ENCODE data around the gene ITGB1. TPM values are rescaled to one million over a fixed set of nuclear protein-coding genes. Genes with fewer than 3 reads are reported as not detected.

The ITGB1 gene
- total RNA-seq, 1 donor from 2014 or later = 263 TPM

GRCh38 chr10:32987172-32987571, 29.1 kb upstream of the ITGB1 start:
- no peaks in the 10 kb centered on the region for H3K27me3 Mint-ChIP-seq (ENCODE audit: unreplicated experiment)
- H3K9me3 Mint-ChIP-seq (ENCODE audit: unreplicated experiment) = peaks cover 5% of the 10 kb centered on the region
- peaks cover 13% of the 10 kb centered on the region for H3K4me1 Mint-ChIP-seq (ENCODE audit: low read depth, unreplicated experiment)
- peaks cover 10% of the 10 kb centered on the region for H3K36me3 Mint-ChIP-seq (ENCODE audit: unreplicated experiment)
- no peak for TF ChIP-seq CTCF (IDR thresholded peaks at IDR 0.05; ENCODE audit: partially characterized antibody, unreplicated experiment)
- H3K27ac Mint-ChIP-seq (ENCODE audit: unreplicated experiment) = no peak overlapping the region
- no peak for DNase-seq
- H3K4me3 Mint-ChIP-seq (ENCODE audit: unreplicated experiment) = no peak overlapping the region

GRCh38 chr10:32985775-32986350, 27.8 kb upstream of the ITGB1 start:
- H3K4me3 Mint-ChIP-seq (ENCODE audit: unreplicated experiment) = no peak overlapping the region
- H3K27ac Mint-ChIP-seq (ENCODE audit: unreplicated experiment) = no peak overlapping the region
- no peak for DNase-seq
- H3K36me3 Mint-ChIP-seq (ENCODE audit: unreplicated experiment) = peaks cover 3% of the 10 kb centered on the region
- H3K27me3 Mint-ChIP-seq (ENCODE audit: unreplicated experiment) = no peaks in the 10 kb centered on the region
- TF ChIP-seq CTCF (IDR thresholded peaks at IDR 0.05; ENCODE audit: partially characterized antibody, unreplicated experiment) = no peak
- H3K4me1 Mint-ChIP-seq (ENCODE audit: low read depth, unreplicated experiment) = peaks cover 17% of the 10 kb centered on the region
- H3K9me3 Mint-ChIP-seq (ENCODE audit: unreplicated experiment) = peaks cover 7% of the 10 kb centered on the region

- Mint-ChIP-seq H3K4me1 (ENCODE audit: low read depth, unreplicated experiment) (peaks cover 19% of the 10 kb centered on the region), H3K4me3 (ENCODE audit: unreplicated experiment) (no peak overlapping the region), H3K27me3 (ENCODE audit: unreplicated experiment) (no peaks in the 10 kb centered on the region), H3K9me3 (ENCODE audit: unreplicated experiment) (peaks cover 4% of the 10 kb centered on the region), H3K36me3 (ENCODE audit: unreplicated experiment) (no peaks in the 10 kb centered on the region), H3K27ac (ENCODE audit: unreplicated experiment) (no peak overlapping the region)
- no peak for TF ChIP-seq CTCF (IDR thresholded peaks at IDR 0.05; ENCODE audit: partially characterized antibody, unreplicated experiment)
- no peak for DNase-seq
Measured at GRCh38 chr10:32985341-32985764, 27.3 kb upstream of the ITGB1 start.

- Mint-ChIP-seq H3K9me3 (ENCODE audit: unreplicated experiment) (peaks cover 4% of the 10 kb centered on the region), H3K4me3 (ENCODE audit: unreplicated experiment) (no peak overlapping the region), H3K27ac (ENCODE audit: unreplicated experiment) (no peak overlapping the region), H3K4me1 (ENCODE audit: low read depth, unreplicated experiment) (peaks cover 22% of the 10 kb centered on the region), H3K36me3 (ENCODE audit: unreplicated experiment) (no peaks in the 10 kb centered on the region), H3K27me3 (ENCODE audit: unreplicated experiment) (no peaks in the 10 kb centered on the region)
- no peak for TF ChIP-seq CTCF (IDR thresholded peaks at IDR 0.05; ENCODE audit: partially characterized antibody, unreplicated experiment)
- DNase-seq = no peak
Measured at GRCh38 chr10:32984003-32984600, 26.1 kb upstream of the ITGB1 start.
